Measurements from ENCODE around the gene SYK. TPM values are rescaled to one million over a fixed set of nuclear protein-coding genes. Genes with fewer than 3 reads are reported as not detected.

Gene SYK
- total RNA-seq, 1 donor from 2014 or later, result 0.41 TPM

DNA sequence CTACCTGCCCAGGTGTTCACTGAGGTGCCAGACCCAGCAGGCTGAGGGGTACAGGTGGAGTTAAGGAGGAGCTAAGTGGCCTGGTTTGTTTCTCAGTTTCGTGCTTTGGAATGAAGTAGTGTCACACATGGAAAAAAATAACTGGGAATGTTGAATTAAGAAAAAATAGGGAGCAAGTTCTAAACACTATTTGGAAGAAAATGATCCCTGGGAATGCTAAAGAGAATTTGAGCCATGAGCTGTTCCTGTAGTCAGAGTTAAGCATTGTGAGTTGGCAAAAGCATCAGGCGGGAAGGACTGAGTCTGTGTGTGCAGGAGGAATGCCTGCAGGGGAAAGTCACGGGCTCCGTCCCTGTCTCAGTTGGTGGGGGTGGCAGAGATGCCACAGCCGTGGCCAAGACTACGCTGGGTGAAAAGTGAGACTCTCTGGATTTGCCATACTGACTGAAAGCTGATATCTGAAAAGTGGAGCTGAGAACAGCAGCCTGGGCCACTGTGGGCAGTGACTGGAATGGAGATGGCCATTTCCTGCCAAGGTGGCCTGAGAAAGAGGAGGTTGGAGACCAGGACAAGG is 37.0 kb downstream of the SYK start:
- Mint-ChIP-seq H3K27me3 (ENCODE audit: low read depth, unreplicated experiment) (peaks cover 3% of the 10 kb centered on the region), H3K36me3 (ENCODE audit: low read depth, unreplicated experiment) (no peaks in the 10 kb centered on the region), H3K27ac (ENCODE audit: unreplicated experiment) (no peak overlapping the region), H3K4me3 (ENCODE audit: unreplicated experiment) (no peak overlapping the region), H3K4me1 (ENCODE audit: low read depth, unreplicated experiment) (peaks cover 3% of the 10 kb centered on the region), H3K9me3 (ENCODE audit: unreplicated experiment) (no peaks in the 10 kb centered on the region)
- Histone ChIP-seq H3K79me2 (ENCODE audit: insufficient read depth, low read length) (no peaks in the 10 kb centered on the region), H3K9ac (ENCODE audit: low read length) (no peak overlapping the region), H3K27ac (ENCODE audit: low read depth, low read length) (no peak overlapping the region), H3K27me3 (ENCODE audit: insufficient read depth, low read length) (no peaks in the 10 kb centered on the region), H4K20me1 (ENCODE audit: insufficient read depth, low read length) (no peaks in the 10 kb centered on the region), H3K4me3 (ENCODE audit: insufficient read depth, low read depth, low read length) (no peak overlapping the region), H3K36me3 (ENCODE audit: insufficient read depth, low read length) (no peaks in the 10 kb centered on the region), H3K9me3 (ENCODE audit: insufficient read depth, low read depth, low read length) (peaks cover 18% of the 10 kb centered on the region), H3K4me1 (ENCODE audit: insufficient read depth, low read length) (no peaks in the 10 kb centered on the region), H2AFZ (ENCODE audit: low read depth, low read length) (no peak overlapping the region), H3K4me2 (ENCODE audit: low read length) (no peak overlapping the region)
- TF ChIP-seq, protein P1, sequence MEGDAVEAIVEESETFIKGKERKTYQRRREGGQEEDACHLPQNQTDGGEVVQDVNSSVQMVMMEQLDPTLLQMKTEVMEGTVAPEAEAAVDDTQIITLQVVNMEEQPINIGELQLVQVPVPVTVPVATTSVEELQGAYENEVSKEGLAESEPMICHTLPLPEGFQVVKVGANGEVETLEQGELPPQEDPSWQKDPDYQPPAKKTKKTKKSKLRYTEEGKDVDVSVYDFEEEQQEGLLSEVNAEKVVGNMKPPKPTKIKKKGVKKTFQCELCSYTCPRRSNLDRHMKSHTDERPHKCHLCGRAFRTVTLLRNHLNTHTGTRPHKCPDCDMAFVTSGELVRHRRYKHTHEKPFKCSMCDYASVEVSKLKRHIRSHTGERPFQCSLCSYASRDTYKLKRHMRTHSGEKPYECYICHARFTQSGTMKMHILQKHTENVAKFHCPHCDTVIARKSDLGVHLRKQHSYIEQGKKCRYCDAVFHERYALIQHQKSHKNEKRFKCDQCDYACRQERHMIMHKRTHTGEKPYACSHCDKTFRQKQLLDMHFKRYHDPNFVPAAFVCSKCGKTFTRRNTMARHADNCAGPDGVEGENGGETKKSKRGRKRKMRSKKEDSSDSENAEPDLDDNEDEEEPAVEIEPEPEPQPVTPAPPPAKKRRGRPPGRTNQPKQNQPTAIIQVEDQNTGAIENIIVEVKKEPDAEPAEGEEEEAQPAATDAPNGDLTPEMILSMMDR (IDR thresholded peaks at IDR 0.05; ENCODE audit: insufficient read depth, low read depth, low read length), result no peak
- TF ChIP-seq EZH2 (IDR thresholded peaks at IDR 0.05; ENCODE audit: insufficient read depth, low read length), result no peak
- no peak for FAIRE-seq
- DNase-seq (ENCODE audit: low read depth), result no peak

DNA sequence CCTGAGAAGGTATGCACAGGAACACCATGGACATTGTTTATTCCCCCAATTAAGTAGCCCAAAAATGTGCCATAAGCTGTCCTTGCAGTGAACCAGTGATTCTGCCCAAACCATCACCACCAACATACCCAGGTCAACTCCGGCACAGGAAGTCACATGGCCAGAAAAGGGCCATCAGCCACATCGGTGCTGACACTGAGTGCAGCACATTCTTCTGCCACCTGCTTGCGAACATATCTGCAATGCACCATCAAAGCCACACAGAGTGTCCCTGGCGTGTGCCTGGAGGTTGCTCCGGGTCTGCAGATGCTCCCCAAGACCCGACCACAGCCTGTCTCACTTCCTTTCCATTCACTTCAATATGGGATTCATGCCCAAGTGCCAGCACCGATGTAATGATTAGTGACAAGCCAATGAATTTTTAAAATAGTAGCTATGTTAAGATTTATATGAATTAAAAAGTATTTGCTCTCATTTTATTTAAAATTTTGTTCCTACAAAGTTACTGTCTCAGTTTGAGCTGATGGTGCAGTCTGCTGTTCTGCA is 37.6 kb downstream of the SYK start:
- Histone ChIP-seq H3K27ac (ENCODE audit: low read depth, low read length) (no peak overlapping the region), H3K4me2 (ENCODE audit: low read length) (no peak overlapping the region), H3K9ac (ENCODE audit: low read length) (no peak overlapping the region), H2AFZ (ENCODE audit: low read depth, low read length) (no peak overlapping the region), H3K27me3 (ENCODE audit: insufficient read depth, low read length) (no peaks in the 10 kb centered on the region), H3K4me1 (ENCODE audit: insufficient read depth, low read length) (no peaks in the 10 kb centered on the region), H3K4me3 (ENCODE audit: insufficient read depth, low read depth, low read length) (no peak overlapping the region), H3K9me3 (ENCODE audit: insufficient read depth, low read depth, low read length) (peaks cover 18% of the 10 kb centered on the region), H3K36me3 (ENCODE audit: insufficient read depth, low read length) (no peaks in the 10 kb centered on the region), H3K79me2 (ENCODE audit: insufficient read depth, low read length) (no peaks in the 10 kb centered on the region), H4K20me1 (ENCODE audit: insufficient read depth, low read length) (no peaks in the 10 kb centered on the region)
- DNase-seq (ENCODE audit: low read depth) (no peak), FAIRE-seq (no peak)
- no peak overlapping the region for H3K4me3 Mint-ChIP-seq (ENCODE audit: unreplicated experiment)
- H3K27ac Mint-ChIP-seq (ENCODE audit: unreplicated experiment), result no peak overlapping the region
- TF ChIP-seq, protein P1 (IDR thresholded peaks at IDR 0.05; ENCODE audit: insufficient read depth, low read depth, low read length), result no peak
- TF ChIP-seq EZH2 (IDR thresholded peaks at IDR 0.05; ENCODE audit: insufficient read depth, low read length), result no peak
- H3K36me3 Mint-ChIP-seq (ENCODE audit: low read depth, unreplicated experiment), result no peaks in the 10 kb centered on the region
- no peaks in the 10 kb centered on the region for H3K9me3 Mint-ChIP-seq (ENCODE audit: unreplicated experiment)
- H3K4me1 Mint-ChIP-seq (ENCODE audit: low read depth, unreplicated experiment), result peaks cover 3% of the 10 kb centered on the region
- H3K27me3 Mint-ChIP-seq (ENCODE audit: low read depth, unreplicated experiment), result peaks cover 3% of the 10 kb centered on the region

DNA sequence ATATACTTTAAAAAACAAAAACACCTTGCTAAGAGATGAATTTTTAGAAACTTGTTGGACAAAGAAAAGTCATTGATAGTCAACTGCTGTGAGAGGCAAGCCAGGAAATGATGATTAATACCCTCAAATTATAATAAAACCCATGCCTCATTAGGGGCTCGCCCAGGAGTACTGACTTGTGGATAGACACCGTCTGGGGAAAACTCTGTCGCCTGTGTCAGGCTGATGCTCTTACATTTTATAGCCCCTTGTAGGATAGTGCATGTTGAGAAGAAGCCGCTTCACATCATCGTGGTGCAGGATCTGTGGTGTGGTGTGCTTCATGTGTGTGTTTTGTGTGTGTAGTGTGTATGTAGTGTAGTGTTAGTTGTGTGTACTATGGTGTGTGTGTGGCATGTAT is 39.1 kb downstream of the SYK start:
- Mint-ChIP-seq H3K27me3 (ENCODE audit: low read depth, unreplicated experiment) (no peaks in the 10 kb centered on the region), H3K4me3 (ENCODE audit: unreplicated experiment) (no peak overlapping the region), H3K9me3 (ENCODE audit: unreplicated experiment) (no peaks in the 10 kb centered on the region), H3K4me1 (ENCODE audit: low read depth, unreplicated experiment) (peaks cover 3% of the 10 kb centered on the region), H3K27ac (ENCODE audit: unreplicated experiment) (no peak overlapping the region), H3K36me3 (ENCODE audit: low read depth, unreplicated experiment) (no peaks in the 10 kb centered on the region)
- no peak overlapping the region for H3K4me3 ChIP-seq (ENCODE audit: insufficient read depth, low read depth, low read length)
- no peaks in the 10 kb centered on the region for H4K20me1 ChIP-seq (ENCODE audit: insufficient read depth, low read length)
- H3K79me2 ChIP-seq (ENCODE audit: insufficient read depth, low read length), result no peaks in the 10 kb centered on the region
- H3K4me2 ChIP-seq (ENCODE audit: low read length), result no peak overlapping the region
- FAIRE-seq, result no peak
- no peaks in the 10 kb centered on the region for H3K4me1 ChIP-seq (ENCODE audit: insufficient read depth, low read length)
- TF ChIP-seq EZH2 (IDR thresholded peaks at IDR 0.05; ENCODE audit: insufficient read depth, low read length), result no peak
- TF ChIP-seq, protein P1 (IDR thresholded peaks at IDR 0.05; ENCODE audit: insufficient read depth, low read depth, low read length), result no peak
- H3K27ac ChIP-seq (ENCODE audit: low read depth, low read length), result no peak overlapping the region
- no peaks in the 10 kb centered on the region for H3K36me3 ChIP-seq (ENCODE audit: insufficient read depth, low read length)
- no peak overlapping the region for H2AFZ ChIP-seq (ENCODE audit: low read depth, low read length)
- DNase-seq (ENCODE audit: low read depth), result no peak
- peaks cover 18% of the 10 kb centered on the region for H3K9me3 ChIP-seq (ENCODE audit: insufficient read depth, low read depth, low read length)
- H3K27me3 ChIP-seq (ENCODE audit: insufficient read depth, low read length), result no peaks in the 10 kb centered on the region
- no peak overlapping the region for H3K9ac ChIP-seq (ENCODE audit: low read length)
